AG04450 (cell line): ENCODE measurements around the gene PTEN. TPM values are rescaled to one million over a fixed set of nuclear protein-coding genes. Genes with fewer than 3 reads are reported as not detected.

ENCODE experiments used
- CTCF ChIA-PET: fragments of 300-600, 350-600 bp; formaldehyde crosslinking; extraction: SDS; loops from one replicate; lab custom pipeline; 2022; ENCODE audit warnings: antibody characterized with exemption, inconsistent platforms; lab: Charles Lee
- POLR2A ChIA-PET: fragments of 350-600 bp; formaldehyde crosslinking; extraction: SDS; loops from one replicate; lab custom pipeline; 2021; ENCODE audit warnings: antibody characterized with exemption, inconsistent platforms; lab: Yijun Ruan, JAX
- DNase-seq: peaks from one replicate; pipeline ENCODE4 v3.0.0-alpha.2; 2011; ENCODE audit warnings: low read depth, low spot score
- H3K27ac ChIP-seq: one replicate; pipeline ENCODE4 v1.5.1; 2012; ENCODE audit warnings: low read depth, low read length, control low read depth
- H3K27me3 ChIP-seq: one replicate; pipeline ENCODE4 v1.6.0; 2012; ENCODE audit warnings: low read length; ENCODE audit not compliant: control insufficient read depth, insufficient read depth
- H3K4me3 ChIP-seq: 2 replicates; pipeline ENCODE4 v1.5.1; 2011; ENCODE audit warnings: mild to moderate bottlenecking, low read depth, low read length, control low read depth
- H3K9me3 ChIP-seq: 2 replicates; pipeline ENCODE4 v1.5.1; 2012; ENCODE audit warnings: low read length; ENCODE audit not compliant: control insufficient read depth, insufficient read depth
- polyA plus RNA-seq: library from polyadenylated mRNA; depleted of rRNA; stranded (reverse); fragments of >200 nt; gene quantifications from 2 replicates; pipeline ENCODE4 v1.2.3, GENCODE V29; 2011
- TF ChIP-seq, protein P1 (sequence below): IDR thresholded peaks from 2 replicates; pipeline ENCODE4 v1.5.1; 2011; ENCODE audit warnings: low read depth, low read length, control low read depth, inconsistent platforms

PTEN gene
- polyA plus RNA-seq, 1 experiment: 96.1 TPM

DNA sequence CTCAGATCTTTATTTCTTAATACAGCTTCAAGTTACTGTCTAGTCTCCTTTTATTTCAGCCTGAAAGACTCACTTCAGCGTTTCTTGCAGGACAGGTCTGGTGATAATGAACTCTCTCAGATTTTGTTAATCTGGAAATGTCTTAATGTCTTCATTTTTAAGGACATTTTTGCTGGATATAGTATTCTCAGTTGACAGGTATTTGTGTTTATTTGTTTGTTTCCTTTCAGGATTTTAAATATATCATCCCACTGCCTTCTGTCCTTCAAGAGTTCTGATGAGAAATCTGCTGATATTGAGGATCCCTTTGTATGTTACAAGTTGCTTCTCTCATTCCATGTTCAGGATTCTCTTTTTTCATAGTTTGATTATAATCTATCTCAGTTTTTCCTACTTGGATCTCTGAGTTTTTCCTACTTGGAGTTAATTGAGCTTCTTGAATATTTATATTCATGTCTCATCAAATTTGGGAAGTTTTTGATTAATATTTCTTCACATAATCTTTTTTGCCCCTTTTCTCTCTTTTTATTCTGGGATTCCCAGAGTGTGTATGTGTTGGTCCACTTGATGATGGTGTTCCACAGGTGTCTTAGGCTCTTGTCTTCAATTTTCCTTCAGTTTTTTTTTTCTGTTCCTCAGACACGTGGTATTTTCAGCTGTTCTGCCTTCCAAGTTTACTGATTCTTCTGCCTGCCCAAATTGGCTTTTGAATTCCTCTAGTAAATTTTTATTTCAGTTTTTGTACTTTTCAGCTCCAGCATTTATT is 49.9 kb downstream of the PTEN start:
- TF ChIP-seq, protein P1, sequence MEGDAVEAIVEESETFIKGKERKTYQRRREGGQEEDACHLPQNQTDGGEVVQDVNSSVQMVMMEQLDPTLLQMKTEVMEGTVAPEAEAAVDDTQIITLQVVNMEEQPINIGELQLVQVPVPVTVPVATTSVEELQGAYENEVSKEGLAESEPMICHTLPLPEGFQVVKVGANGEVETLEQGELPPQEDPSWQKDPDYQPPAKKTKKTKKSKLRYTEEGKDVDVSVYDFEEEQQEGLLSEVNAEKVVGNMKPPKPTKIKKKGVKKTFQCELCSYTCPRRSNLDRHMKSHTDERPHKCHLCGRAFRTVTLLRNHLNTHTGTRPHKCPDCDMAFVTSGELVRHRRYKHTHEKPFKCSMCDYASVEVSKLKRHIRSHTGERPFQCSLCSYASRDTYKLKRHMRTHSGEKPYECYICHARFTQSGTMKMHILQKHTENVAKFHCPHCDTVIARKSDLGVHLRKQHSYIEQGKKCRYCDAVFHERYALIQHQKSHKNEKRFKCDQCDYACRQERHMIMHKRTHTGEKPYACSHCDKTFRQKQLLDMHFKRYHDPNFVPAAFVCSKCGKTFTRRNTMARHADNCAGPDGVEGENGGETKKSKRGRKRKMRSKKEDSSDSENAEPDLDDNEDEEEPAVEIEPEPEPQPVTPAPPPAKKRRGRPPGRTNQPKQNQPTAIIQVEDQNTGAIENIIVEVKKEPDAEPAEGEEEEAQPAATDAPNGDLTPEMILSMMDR: no peak
- no peak for DNase-seq
- CTCF ChIA-PET: no interaction called here
- Histone ChIP-seq H3K4me3 (no peak overlapping the region), H3K27ac (no peak overlapping the region), H3K9me3 (peaks cover 4% of the 10 kb centered on the region; the same call in 1 of the 2 replicates), H3K27me3 (no peaks in the 10 kb centered on the region)
- POLR2A ChIA-PET: no interaction called here

DNA sequence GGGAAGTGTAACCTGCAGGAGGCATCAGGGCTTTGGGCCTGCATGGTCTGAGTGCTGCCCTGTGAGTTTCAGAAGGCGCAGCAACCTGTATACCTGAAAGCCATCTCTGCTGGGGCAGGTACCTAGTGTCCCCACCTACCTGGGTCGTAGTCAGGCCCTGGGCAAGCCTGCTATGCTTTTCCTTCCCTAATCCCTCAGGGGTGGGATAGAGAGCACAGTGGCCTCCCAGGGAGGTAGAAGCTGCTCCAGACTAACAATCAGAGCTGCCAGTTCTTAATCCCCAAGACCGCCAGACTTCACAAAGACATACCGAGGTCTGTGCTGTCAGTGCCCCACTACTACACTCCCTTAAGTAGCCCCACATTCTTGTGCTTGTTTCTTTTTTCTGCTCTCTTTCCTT is 52.0 kb downstream of the PTEN start:
- H3K27ac ChIP-seq: no peak overlapping the region
- POLR2A ChIA-PET: interaction anchor here (0.7 kb wide), 1 partner anchor 44 kb away, joined by 3 read pairs; no protein-coding TSS in a partner anchor
- no peak overlapping the region for H3K4me3 ChIP-seq
- CTCF ChIA-PET: no interaction called here
- DNase-seq: no peak
- H3K9me3 ChIP-seq: peaks cover 4% of the 10 kb centered on the region; the same call in 1 of the 2 replicates
- TF ChIP-seq, protein P1: no peak
- H3K27me3 ChIP-seq: no peaks in the 10 kb centered on the region

DNA sequence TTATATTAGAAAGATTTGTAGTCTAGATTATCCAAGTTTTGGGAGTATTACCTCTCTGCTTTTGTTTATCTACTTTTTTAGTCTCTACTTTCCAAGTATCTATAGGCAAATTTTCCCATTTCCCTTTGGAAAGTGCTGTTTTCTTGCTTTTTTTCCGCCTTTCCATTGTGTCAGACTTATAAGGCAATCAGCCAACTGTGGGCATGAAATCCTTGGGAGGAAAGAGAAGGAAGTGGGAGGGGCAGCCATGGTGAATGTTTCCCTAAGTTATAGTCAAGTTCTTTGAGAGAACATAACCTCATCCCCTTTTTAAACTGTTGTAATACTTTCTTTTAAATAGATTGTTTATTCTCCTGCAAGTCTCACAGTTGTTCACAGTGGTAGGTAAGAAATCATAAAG is 52.6 kb downstream of the PTEN start:
- Histone ChIP-seq H3K27me3 (no peaks in the 10 kb centered on the region), H3K27ac (no peak overlapping the region), H3K4me3 (no peak overlapping the region), H3K9me3 (peaks cover 4% of the 10 kb centered on the region; the same call in 1 of the 2 replicates)
- TF ChIP-seq, protein P1: no peak
- ChIA-PET POLR2A (no interaction called here), CTCF (no interaction called here)
- no peak for DNase-seq

DNA sequence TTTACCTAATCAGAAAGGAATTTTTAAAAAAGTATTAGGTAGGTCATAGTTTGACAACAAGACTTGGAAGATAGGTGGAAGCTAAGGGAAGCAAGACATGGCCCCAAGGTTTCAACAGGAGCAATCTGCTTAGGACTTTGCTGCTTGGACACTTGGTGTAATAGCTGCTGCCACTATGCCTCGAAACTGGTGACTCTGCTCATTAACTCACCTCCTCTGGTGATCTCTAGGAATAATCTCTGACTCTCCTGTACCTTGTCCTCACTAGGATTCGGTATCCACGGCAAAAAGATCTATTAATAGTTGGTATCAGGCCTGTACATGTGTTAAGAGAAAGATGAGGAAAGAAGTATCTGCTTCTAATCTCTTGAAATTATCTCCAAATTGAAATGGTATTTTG is 53.1 kb downstream of the PTEN start:
- CTCF ChIA-PET: no interaction called here
- TF ChIP-seq, protein P1: no peak
- peaks cover 4% of the 10 kb centered on the region; the same call in 1 of the 2 replicates for H3K9me3 ChIP-seq
- no peak overlapping the region for H3K27ac ChIP-seq
- POLR2A ChIA-PET: no interaction called here
- no peak for DNase-seq
- no peaks in the 10 kb centered on the region for H3K27me3 ChIP-seq
- no peak overlapping the region for H3K4me3 ChIP-seq

DNA sequence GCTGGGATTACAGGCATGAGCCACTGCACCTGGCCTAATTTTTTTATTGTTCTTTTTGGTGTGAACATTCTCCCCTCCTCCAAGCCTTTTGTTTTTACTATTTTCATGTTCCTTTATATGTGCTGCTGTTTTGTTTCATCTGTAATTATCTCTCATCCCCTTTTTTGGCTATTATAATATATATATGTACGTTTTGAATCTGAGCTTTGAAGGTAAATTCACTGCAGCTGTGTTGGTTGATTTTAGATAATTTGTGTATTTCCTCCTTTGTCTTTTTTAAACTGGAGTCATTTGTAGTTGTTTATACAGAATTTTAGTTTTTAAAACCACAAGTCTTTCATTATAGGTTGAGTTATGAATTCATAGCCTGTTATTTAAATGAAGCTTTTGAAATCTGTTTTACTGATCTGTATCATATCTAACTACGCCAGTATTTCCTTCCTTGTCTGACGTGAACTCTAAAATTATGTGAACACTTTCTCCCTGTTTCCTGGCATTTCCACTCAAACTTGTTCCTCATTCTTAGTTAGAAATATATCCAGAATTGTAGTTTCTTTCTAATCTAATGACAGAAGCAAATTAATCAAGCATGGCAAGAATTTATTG is 54.9 kb downstream of the PTEN start:
- CTCF ChIA-PET: interaction anchor here (0.6 kb wide), 1 partner anchor 11 kb away, joined by 3 read pairs; no protein-coding TSS in a partner anchor
- no peak for DNase-seq
- Histone ChIP-seq H3K9me3 (no peaks in the 10 kb centered on the region), H3K27me3 (no peaks in the 10 kb centered on the region), H3K4me3 (no peak overlapping the region), H3K27ac (no peak overlapping the region)
- TF ChIP-seq, protein P1: no peak
- POLR2A ChIA-PET: no interaction called here
